HCT116 (cell line): ENCODE data around the gene UPK1B.

ENCODE experiments used
- EZH2 ChIP-seq: fragments of 200-600 bp; sonication (generic); IDR thresholded peaks from 2 replicates; pipeline ENCODE4 v1.6.1; 2017; ENCODE audit warnings: antibody characterized with exemption, mixed run types
- JUND ChIP-seq: IDR thresholded peaks from 2 replicates; pipeline ENCODE4 v1.6.1; 2012
- POLR2A ChIP-seq: IDR thresholded peaks from 2 replicates; pipeline ENCODE4 v1.7.0; 2011; ENCODE audit warnings: borderline replicate concordance; ENCODE audit not compliant: insufficient read depth, insufficient read length; ENCODE audit errors: extremely low read depth
- POLR2AphosphoS5 ChIP-seq: IDR thresholded peaks from 2 replicates; pipeline ENCODE4 v1.6.1; 2011; ENCODE audit warnings: mild to moderate bottlenecking, low read depth, low read length, moderate library complexity
- SP1 ChIP-seq: IDR thresholded peaks from 2 replicates; pipeline ENCODE4 v1.6.1; 2012; ENCODE audit warnings: low read depth
- ZNF274 ChIP-seq: fragments of 200-500 bp; sonication (Bioruptor generic); IDR thresholded peaks from 2 replicates; pipeline ENCODE4 v1.6.1; 2014; ENCODE audit warnings: mild to moderate bottlenecking, low read depth, low read length, inconsistent platforms
- TF ChIP-seq, protein P1 (sequence below): IDR thresholded peaks from 2 replicates; pipeline ENCODE4 v1.6.1; 2012
- TF ChIP-seq, protein P2 (sequence below): IDR thresholded peaks from 2 replicates; pipeline ENCODE4 v1.6.1; 2012; ENCODE audit warnings: low read depth
- TF ChIP-seq, protein P3 (sequence below), 3 experiments: fragments of 200-600 bp in 1 of 3; sonication (generic) in 1 of 3; IDR thresholded peaks in 2 of 3; conservative IDR thresholded peaks in 1 of 3; 2 replicates each; pipeline ENCODE4 v1.5.1; 2012 to 2017; ENCODE audit warnings: low read depth in 2 of 3, low read length in 2 of 3, antibody characterized with exemption in 1 of 3, borderline replicate concordance in 1 of 3, control low read depth in 1 of 3, mild to moderate bottlenecking in 1 of 3, mixed read lengths in 1 of 3, mixed run types in 1 of 3, moderate library complexity in 1 of 3; ENCODE audit not compliant: insufficient read depth in 1 of 3

DNA sequence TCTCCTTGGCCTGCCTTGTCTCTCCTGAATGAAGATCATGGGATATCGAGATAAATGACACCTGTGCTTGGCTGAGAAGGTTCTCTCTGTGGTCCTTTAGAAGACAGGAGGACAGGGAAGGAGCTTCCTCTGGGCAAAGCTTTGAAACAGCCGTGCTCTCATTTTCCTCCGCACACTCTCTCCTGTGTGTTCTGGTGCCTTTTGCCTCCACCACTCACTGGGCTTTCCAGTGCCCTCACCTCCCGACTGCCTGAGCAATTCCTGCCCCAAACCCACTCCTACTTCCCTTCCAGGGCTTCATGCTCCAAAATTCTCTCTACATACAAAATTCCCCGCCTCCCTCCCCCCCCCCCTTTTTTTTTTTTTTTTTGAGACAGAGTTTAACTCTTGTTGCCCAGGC, 32.3 kb downstream of the UPK1B start:
- TF ChIP-seq, protein P1, sequence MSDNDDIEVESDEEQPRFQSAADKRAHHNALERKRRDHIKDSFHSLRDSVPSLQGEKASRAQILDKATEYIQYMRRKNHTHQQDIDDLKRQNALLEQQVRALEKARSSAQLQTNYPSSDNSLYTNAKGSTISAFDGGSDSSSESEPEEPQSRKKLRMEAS, result no peak
- TF ChIP-seq, protein P2, sequence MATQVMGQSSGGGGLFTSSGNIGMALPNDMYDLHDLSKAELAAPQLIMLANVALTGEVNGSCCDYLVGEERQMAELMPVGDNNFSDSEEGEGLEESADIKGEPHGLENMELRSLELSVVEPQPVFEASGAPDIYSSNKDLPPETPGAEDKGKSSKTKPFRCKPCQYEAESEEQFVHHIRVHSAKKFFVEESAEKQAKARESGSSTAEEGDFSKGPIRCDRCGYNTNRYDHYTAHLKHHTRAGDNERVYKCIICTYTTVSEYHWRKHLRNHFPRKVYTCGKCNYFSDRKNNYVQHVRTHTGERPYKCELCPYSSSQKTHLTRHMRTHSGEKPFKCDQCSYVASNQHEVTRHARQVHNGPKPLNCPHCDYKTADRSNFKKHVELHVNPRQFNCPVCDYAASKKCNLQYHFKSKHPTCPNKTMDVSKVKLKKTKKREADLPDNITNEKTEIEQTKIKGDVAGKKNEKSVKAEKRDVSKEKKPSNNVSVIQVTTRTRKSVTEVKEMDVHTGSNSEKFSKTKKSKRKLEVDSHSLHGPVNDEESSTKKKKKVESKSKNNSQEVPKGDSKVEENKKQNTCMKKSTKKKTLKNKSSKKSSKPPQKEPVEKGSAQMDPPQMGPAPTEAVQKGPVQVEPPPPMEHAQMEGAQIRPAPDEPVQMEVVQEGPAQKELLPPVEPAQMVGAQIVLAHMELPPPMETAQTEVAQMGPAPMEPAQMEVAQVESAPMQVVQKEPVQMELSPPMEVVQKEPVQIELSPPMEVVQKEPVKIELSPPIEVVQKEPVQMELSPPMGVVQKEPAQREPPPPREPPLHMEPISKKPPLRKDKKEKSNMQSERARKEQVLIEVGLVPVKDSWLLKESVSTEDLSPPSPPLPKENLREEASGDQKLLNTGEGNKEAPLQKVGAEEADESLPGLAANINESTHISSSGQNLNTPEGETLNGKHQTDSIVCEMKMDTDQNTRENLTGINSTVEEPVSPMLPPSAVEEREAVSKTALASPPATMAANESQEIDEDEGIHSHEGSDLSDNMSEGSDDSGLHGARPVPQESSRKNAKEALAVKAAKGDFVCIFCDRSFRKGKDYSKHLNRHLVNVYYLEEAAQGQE, result no peak
- no peak for TF ChIP-seq POLR2AphosphoS5
- TF ChIP-seq, protein P3, sequence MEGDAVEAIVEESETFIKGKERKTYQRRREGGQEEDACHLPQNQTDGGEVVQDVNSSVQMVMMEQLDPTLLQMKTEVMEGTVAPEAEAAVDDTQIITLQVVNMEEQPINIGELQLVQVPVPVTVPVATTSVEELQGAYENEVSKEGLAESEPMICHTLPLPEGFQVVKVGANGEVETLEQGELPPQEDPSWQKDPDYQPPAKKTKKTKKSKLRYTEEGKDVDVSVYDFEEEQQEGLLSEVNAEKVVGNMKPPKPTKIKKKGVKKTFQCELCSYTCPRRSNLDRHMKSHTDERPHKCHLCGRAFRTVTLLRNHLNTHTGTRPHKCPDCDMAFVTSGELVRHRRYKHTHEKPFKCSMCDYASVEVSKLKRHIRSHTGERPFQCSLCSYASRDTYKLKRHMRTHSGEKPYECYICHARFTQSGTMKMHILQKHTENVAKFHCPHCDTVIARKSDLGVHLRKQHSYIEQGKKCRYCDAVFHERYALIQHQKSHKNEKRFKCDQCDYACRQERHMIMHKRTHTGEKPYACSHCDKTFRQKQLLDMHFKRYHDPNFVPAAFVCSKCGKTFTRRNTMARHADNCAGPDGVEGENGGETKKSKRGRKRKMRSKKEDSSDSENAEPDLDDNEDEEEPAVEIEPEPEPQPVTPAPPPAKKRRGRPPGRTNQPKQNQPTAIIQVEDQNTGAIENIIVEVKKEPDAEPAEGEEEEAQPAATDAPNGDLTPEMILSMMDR (IDR thresholded peaks at IDR 0.05 in 2 of 3, conservative IDR thresholded peaks at IDR 0.05 in 1 of 3; ENCODE audit: borderline replicate concordance in 1 of 3, insufficient read depth in 1 of 3, low read depth in 2 of 3, low read length in 2 of 3), result no peak
- TF ChIP-seq JUND, result no peak
- TF ChIP-seq SP1, result no peak
- TF ChIP-seq ZNF274, result no peak
- no peak for TF ChIP-seq EZH2
- no peak for TF ChIP-seq POLR2A
